Measurements from ENCODE around the gene CCDC18. TPM values are rescaled to one million over a fixed set of nuclear protein-coding genes. Genes with fewer than 3 reads are reported as not detected.
A peak's percentile ranks its signal among the peaks of the same experiment; 100 is the strongest.

The CCDC18 gene
- total RNA-seq, 4 donors from 2014 or later = under 0.01 to 16.3 (median 3.4) TPM

GRCh38 chr1:93177991-93178390, 2.5 kb upstream of the CCDC18 start:
- no peak for DNase-seq
- TF ChIP-seq POLR2A (IDR thresholded peaks at IDR 0.05) (no peak), CTCF (IDR thresholded peaks at IDR 0.05) (no peak)
- H3K9me3 ChIP-seq = no peaks in the 10 kb centered on the region
- H3K27ac ChIP-seq = peak overlapping the region in 1 of 2 donors; percentile 24
- intact Hi-C loops (cut with DNase I; ENCODE audit: low total_unique reads) = no loop called here
- peak overlapping the region in 1 of 2 donors; percentile 94 for H3K4me3 ChIP-seq
- H3K36me3 ChIP-seq = no peaks in the 10 kb centered on the region
- H3K4me1 ChIP-seq = peaks cover 0 to 11% of the 10 kb centered on the region in 2 donors
- no peaks in the 10 kb centered on the region for H3K27me3 ChIP-seq

- Histone ChIP-seq H3K36me3 (no peaks in the 10 kb centered on the region), H3K4me1 (peaks cover 0 to 7% of the 10 kb centered on the region in 2 donors), H3K27ac (peak overlapping the region in 1 of 2 donors; percentile 24), H3K9me3 (no peaks in the 10 kb centered on the region), H3K27me3 (no peaks in the 10 kb centered on the region), H3K4me3 (peak overlapping the region in 1 of 2 donors; percentile 94)
- TF ChIP-seq CTCF (IDR thresholded peaks at IDR 0.05) = no peak
- TF ChIP-seq POLR2A (IDR thresholded peaks at IDR 0.05) = no peak
- intact Hi-C loops (cut with DNase I; ENCODE audit: low total_unique reads) = no loop called here
- DNase-seq = no peak
Measured at GRCh38 chr1:93178418-93178817, 2.1 kb upstream of the CCDC18 start.

GRCh38 chr1:93179886-93180722, 420 bp upstream of the CCDC18 start, which contains the start of gene TMED5:
TMED5 (minus strand) TSS chr1:93180413; CDS start chr1:93180242, 171 bp downstream.
- TF ChIP-seq POLR2A (IDR thresholded peaks at IDR 0.05) (peak; percentile 94 to 97), CTCF (IDR thresholded peaks at IDR 0.05) (peak in 3 of 4 experiments; percentile 28 to 50 (median 31))
- Histone ChIP-seq H3K27ac (peak within 1 kb of the TSS; percentile 97 to 100), H3K36me3 (no peaks in the 10 kb centered on the region), H3K27me3 (no peaks in the 10 kb centered on the region), H3K4me1 (peaks cover 0 to 5% of the 10 kb centered on the region in 2 donors), H3K9me3 (no peaks in the 10 kb centered on the region), H3K4me3 (peak within 1 kb of the TSS; percentile 79 to 94)
- peak; percentile 98 for DNase-seq
- intact Hi-C loops (cut with DNase I; ENCODE audit: low total_unique reads) = no loop called here

GRCh38 chr1:93186667-93187066, 6.1 kb downstream of the CCDC18 start:
- DNase-seq = no peak
- intact Hi-C loops (cut with DNase I; ENCODE audit: low total_unique reads) = no loop called here

More at GRCh38 chr1:93186667-93187066, 6.1 kb downstream of the CCDC18 start:
- H3K4me1 ChIP-seq = no peaks in the 10 kb centered on the region
- no peak for TF ChIP-seq CTCF (IDR thresholded peaks at IDR 0.05)
- TF ChIP-seq POLR2A (IDR thresholded peaks at IDR 0.05) = no peak
- H3K27ac ChIP-seq = no peak overlapping the region
- no peaks in the 10 kb centered on the region for H3K36me3 ChIP-seq
- H3K9me3 ChIP-seq = no peaks in the 10 kb centered on the region
- no peaks in the 10 kb centered on the region for H3K27me3 ChIP-seq
- no peak overlapping the region for H3K4me3 ChIP-seq

Measured in uterus (tissue), 4 donors.